ENCODE results near the gene ZNF853. TPM values are rescaled to one million over a fixed set of nuclear protein-coding genes. Genes with fewer than 3 reads are reported as not detected.

ZNF853 gene
- total and polyA plus RNA-seq, 2 donors (not counting 3 experiments of a cell fraction or from before 2014, with no cell fraction given), result 0.47 to 0.58 TPM

- Histone ChIP-seq H3K27ac (ENCODE audit: insufficient read depth, low read depth, low read length) (no peak overlapping the region), H3K9me1 (replicated peaks; ENCODE audit: control insufficient read depth, extremely low read depth, insufficient read depth, low read length) (no peaks in the 10 kb centered on the region), H3K27me3 (ENCODE audit: control insufficient read depth in 2 of 2, insufficient read depth in 2 of 2, low read length in 2 of 2) (no peaks in the 10 kb centered on the region), H2AFZ (ENCODE audit: low read depth, low read length) (no peak overlapping the region), H3K4me2 (ENCODE audit: insufficient read depth, low read length) (no peak overlapping the region), H4K20me1 (replicated peaks; ENCODE audit: control insufficient read depth, extremely low read depth, insufficient read depth, low read length) (no peaks in the 10 kb centered on the region), H3K36me3 (ENCODE audit: control insufficient read depth in 2 of 2, extremely low read depth in 1 of 2, insufficient read depth in 2 of 2, low read length in 2 of 2) (peaks cover 0 to 6% of the 10 kb centered on the region in 2 experiments), H3K4me3 (replicated peaks in 1 of 3; ENCODE audit: insufficient read depth in 1 of 3, low read depth in 1 of 3, low read length in 3 of 3) (no peak overlapping the region), H3K9me3 (replicated peaks; ENCODE audit: control insufficient read depth, insufficient read depth, low read length) (no peaks in the 10 kb centered on the region), H3K4me1 (ENCODE audit: control insufficient read depth, extremely low read depth, insufficient read depth, low read length) (peaks cover 12% of the 10 kb centered on the region), H3K79me2 (ENCODE audit: control insufficient read depth, insufficient read depth, low read length) (peaks cover 13% of the 10 kb centered on the region), H3K9ac (replicated peaks; ENCODE audit: extremely low read depth, insufficient read depth, low read length) (no peak overlapping the region)
- dilution Hi-C loops (cut with MboI; ENCODE audit: extremely low pct_ligation_motif_present, low sequenced_read_pairs) (no loop called here), intact Hi-C loops (cut with micrococcal nuclease) (no loop called here)
- BruUV-seq (replicated peaks), result no TSS peak
- peak; percentile 15 for FAIRE-seq
- no peak for TF ChIP-seq CTCF (IDR thresholded peaks at IDR 0.05; ENCODE audit: extremely low read depth in 1 of 2, insufficient read depth in 1 of 2, low read depth in 1 of 2, low read length in 2 of 2)
- TF ChIP-seq MYC (IDR thresholded peaks at IDR 0.05; ENCODE audit: low read depth, low read length), result no peak
- no peak for TF ChIP-seq POLR2AphosphoS5 (IDR thresholded peaks at IDR 0.05; ENCODE audit: insufficient read depth, low read depth, low read length)
- TF ChIP-seq JUN (IDR thresholded peaks at IDR 0.05; ENCODE audit: borderline replicate concordance, insufficient read depth, insufficient read length, low read depth), result no peak
- no peak for TF ChIP-seq FOS (IDR thresholded peaks at IDR 0.05; ENCODE audit: borderline replicate concordance, insufficient read depth, low read length)
- TF ChIP-seq MAX (IDR thresholded peaks at IDR 0.05; ENCODE audit: insufficient read depth, insufficient read length), result no peak
- TF ChIP-seq GATA2 (IDR thresholded peaks at IDR 0.05; ENCODE audit: insufficient read depth, insufficient read length, low read depth, low read length), result no peak
- TF ChIP-seq EZH2 (IDR thresholded peaks at IDR 0.05; ENCODE audit: borderline replicate concordance, low read depth, low read length, severe bottlenecking), result no peak
- TF ChIP-seq POLR2A (IDR thresholded peaks at IDR 0.05; ENCODE audit: low read depth, low read length), result no peak
- POLR2A ChIA-PET, result no interaction called here
- no peak for DNase-seq (ENCODE audit: low read depth, low spot score)
- CTCF ChIA-PET, result interaction anchor here (0.6 to 2.1 kb wide), 2 partner anchors 30 to 269 kb away, joined by 3 to 14 read pairs; no protein-coding TSS in a partner anchor
Measured at GRCh38 chr7:6588566-6588965, 26.8 kb upstream of the ZNF853 start.
